Fibroblast of villous mesenchyme (primary cell): ENCODE results near the gene COX11. TPM values are rescaled to one million over a fixed set of nuclear protein-coding genes. Genes with fewer than 3 reads are reported as not detected.
A peak's percentile ranks its signal among the peaks of the same experiment; 100 is the strongest.

Experiments used
- DNase-seq: peaks from one replicate; pipeline ENCODE4 v3.0.0-alpha.2; 2010; ENCODE audit warnings: low read depth
- H3K4me3 ChIP-seq: 2 replicates; pipeline ENCODE4 v1.5.1; 2011; ENCODE audit warnings: low read depth, mild to moderate bottlenecking, low read length
- total RNA-seq: library from RNA; depleted of rRNA; stranded (reverse); fragments of >200 nt; gene quantifications from 2 replicates; pipeline ENCODE4 v1.2.3, GENCODE V29; 2012
- TF ChIP-seq, protein P1 (sequence below): IDR thresholded peaks from 2 replicates; pipeline ENCODE4 v1.5.1; 2012; ENCODE audit warnings: low read depth, mild to moderate bottlenecking, low read length; ENCODE audit not compliant: insufficient read depth

Gene COX11
- total RNA-seq, 1 donor, result 45.3 TPM

DNA sequence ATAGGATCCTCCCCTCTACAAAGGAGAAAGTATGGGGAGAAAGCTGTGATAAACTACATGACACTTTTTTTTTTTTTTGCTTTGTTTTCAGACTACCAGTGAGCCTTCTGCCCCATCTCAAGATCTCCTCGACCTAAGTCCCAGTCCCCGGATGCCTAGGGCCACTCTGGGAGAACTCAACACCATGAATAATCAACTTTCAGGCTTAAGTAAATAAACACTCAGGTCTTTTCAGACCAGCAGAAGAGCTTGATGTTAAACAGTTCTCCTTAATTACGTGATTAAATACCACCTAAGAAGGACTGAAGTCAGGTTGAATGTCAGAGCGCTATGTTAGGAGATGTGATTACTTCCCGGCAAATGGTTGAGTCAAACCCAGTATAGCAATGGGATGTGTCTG lies 31.4 kb downstream of the COX11 start:
- H3K4me3 ChIP-seq, result no peak overlapping the region
- DNase-seq, result no peak
- TF ChIP-seq, protein P1, sequence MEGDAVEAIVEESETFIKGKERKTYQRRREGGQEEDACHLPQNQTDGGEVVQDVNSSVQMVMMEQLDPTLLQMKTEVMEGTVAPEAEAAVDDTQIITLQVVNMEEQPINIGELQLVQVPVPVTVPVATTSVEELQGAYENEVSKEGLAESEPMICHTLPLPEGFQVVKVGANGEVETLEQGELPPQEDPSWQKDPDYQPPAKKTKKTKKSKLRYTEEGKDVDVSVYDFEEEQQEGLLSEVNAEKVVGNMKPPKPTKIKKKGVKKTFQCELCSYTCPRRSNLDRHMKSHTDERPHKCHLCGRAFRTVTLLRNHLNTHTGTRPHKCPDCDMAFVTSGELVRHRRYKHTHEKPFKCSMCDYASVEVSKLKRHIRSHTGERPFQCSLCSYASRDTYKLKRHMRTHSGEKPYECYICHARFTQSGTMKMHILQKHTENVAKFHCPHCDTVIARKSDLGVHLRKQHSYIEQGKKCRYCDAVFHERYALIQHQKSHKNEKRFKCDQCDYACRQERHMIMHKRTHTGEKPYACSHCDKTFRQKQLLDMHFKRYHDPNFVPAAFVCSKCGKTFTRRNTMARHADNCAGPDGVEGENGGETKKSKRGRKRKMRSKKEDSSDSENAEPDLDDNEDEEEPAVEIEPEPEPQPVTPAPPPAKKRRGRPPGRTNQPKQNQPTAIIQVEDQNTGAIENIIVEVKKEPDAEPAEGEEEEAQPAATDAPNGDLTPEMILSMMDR, result no peak

DNA sequence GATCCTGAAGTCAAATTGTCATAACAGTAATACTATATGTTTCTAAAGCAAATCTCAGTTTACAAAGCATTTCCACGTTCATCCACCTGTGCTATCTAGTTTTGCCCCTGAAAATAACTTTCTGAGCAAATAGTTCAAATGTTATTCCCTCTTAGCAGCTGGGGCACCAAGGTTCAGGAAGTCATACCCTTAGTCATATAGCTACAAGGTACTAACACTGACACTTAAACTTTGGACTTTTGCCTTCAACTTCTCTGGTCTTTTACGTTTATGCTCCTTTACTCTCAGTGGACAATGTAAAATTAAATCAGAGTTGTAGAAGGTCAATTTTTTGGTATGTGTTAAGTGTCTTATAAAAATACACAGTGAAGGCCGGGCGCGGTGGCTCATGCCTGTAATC lies 33.0 kb downstream of the COX11 start:
- DNase-seq, result no peak
- TF ChIP-seq, protein P1, result no peak
- H3K4me3 ChIP-seq, result no peak overlapping the region

DNA sequence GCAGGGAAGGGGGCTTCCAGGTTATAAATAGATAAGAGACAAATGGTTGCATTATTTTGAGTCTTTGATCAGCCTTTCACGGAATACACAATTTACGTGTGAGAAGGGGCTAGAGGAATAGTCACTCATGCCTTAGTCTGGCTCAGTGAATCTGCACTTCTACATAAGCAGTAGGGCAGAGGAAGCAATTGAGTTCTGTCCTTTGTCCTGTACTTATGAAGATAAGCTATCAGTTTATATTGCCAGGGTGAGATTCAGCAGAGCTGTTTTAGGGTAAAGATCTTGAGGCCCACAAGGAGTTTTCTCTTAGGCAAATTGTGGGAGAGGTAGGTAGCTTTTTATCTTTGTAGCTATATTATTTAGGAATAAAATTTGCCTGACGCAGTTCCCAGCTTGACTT lies 34.5 kb downstream of the COX11 start:
- DNase-seq, result no peak
- TF ChIP-seq, protein P1, result no peak
- no peak overlapping the region for H3K4me3 ChIP-seq

DNA sequence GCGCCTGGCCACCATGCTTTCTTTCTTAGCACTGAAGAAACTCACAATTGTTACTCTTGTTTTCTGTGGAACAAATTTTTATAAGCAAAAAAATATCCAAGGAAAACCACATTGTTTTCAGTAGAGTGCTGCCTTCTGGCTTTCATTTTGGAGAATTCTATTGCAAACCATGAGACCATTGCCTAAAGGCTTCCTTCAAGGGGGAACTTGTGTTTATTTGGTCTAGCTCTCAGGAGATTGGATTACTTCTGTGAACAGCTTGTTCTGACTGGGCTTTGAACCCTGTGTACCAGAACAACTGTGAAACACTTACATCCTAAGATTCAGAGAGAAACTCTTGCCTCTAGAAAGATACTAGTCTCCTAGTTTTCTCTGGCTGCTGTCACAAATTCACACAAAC lies 35.7 kb downstream of the COX11 start:
- TF ChIP-seq, protein P1, result no peak
- peak; percentile 13 for DNase-seq
- no peak overlapping the region for H3K4me3 ChIP-seq

DNA sequence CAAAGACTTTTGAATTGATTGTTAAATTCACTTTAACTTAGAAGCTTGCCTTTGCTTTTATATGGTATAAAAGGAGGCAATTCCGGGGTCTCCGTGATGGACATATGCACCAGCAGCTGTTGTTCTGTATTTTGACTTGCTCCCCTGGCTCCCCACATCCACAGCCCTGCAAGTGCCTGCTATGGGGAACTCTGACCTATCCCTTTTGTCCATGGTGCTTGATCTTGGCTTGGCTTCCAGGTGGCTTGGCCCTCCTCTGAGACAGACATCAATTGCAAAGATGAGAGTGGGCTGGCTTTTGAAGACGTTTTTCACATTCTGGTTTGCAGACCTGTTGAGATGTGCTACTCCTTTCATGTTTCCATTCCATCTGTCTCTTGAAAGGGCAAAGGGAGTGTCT lies 40.9 kb downstream of the COX11 start:
- DNase-seq, result no peak
- TF ChIP-seq, protein P1, result no peak
- no peak overlapping the region for H3K4me3 ChIP-seq

DNA sequence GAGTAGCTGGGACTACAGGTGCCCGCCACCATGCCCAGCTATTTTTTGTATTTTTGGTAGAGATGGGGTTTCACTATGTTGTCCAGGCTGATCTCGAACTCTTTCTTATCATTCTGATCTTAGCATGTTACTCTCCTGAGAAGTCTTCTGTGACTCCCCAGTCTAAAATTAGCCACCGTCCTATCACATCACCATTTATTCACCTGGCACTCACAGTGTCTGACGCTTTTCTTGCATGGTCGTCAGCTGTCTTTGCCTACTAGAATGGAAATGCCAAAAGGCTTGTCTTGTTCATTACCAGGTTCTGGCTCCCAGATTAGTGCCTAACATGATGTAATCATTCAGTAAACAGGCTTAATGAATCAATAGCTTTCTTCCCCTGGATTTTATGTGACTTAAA lies 44.0 kb downstream of the COX11 start:
- TF ChIP-seq, protein P1, result no peak
- no peak for DNase-seq

DNA sequence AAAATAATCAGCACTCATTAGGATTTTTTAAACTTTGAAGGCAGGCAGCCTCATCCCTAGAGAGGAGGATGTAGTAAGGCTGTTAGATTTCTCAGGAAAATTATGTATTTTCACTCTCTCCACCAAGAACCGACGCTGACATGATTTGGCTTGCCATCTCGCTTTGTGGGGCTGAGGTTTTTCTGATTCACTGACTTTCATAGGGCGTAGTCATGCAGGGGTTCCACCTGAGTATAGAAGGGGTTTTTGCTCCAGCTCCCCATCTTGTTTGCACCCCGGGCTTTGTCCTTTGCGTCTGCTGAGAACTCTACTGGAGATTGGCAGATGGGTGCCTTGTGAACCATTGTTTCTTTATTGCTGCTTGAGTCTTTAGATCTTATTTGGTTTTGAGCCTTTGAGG lies 47.6 kb downstream of the COX11 start:
- TF ChIP-seq, protein P1, result no peak
- H3K4me3 ChIP-seq, result no peak overlapping the region
- DNase-seq, result no peak

More for the DNA sequence above, 44.0 kb downstream of the COX11 start:
- no peak overlapping the region for H3K4me3 ChIP-seq
